ENCODE results near the gene PGD.

GRCh38 chr1:10388387-10388715 is 10.5 kb upstream of the PGD start:
- TF ChIP-seq CTCF (IDR thresholded peaks at IDR 0.05; ENCODE audit: insufficient read depth, low read length, poor library complexity, severe bottlenecking) (no peak), EZH2phosphoT487 (conservative IDR thresholded peaks at IDR 0.05; ENCODE audit: low read length) (no peak)

Measured in SU-DHL-6 (cell line).